ENCODE measurements around the gene ENPP1. TPM values are rescaled to one million over a fixed set of nuclear protein-coding genes. Genes with fewer than 3 reads are reported as not detected.

Gene ENPP1
- total and polyA plus RNA-seq, 2 donors (not counting 1 experiment from before 2014, with no cell fraction given) = 0.13 to 0.42 TPM

DNA sequence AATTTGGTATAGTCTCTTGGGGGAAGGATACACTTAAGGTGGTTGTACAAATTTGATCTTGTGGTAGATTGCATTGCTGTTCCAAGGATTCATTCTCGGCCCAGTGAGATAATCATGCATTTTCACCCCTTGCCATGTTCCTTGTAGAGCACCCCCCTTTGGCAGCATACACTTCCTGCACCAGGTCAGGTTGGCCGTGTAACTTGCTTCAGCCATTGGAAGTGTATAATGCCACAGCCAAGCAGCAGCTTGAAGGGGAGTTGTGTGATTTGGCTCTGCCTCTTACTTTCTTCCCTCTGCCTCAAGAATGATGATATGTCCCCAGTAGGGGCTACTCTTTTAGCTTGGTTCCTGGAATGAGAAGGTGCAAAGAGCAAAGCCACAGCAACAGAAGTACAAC lies 121.4 kb downstream of the ENPP1 start:
- Histone ChIP-seq H3K79me2 (ENCODE audit: control insufficient read depth, insufficient read depth, low read length) (no peaks in the 10 kb centered on the region), H3K27me3 (replicated peaks in 1 of 4; ENCODE audit: control extremely low read depth in 1 of 4, control insufficient read depth in 3 of 4, insufficient read depth in 4 of 4, low read length in 3 of 4) (no peaks in the 10 kb centered on the region), H4K20me1 (ENCODE audit: control insufficient read depth, insufficient read depth, low read length, poor library complexity, severe bottlenecking) (no peaks in the 10 kb centered on the region), H2AFZ (ENCODE audit: insufficient read depth, low read depth, low read length, poor library complexity, severe bottlenecking) (no peak overlapping the region), H3K9me3 (ENCODE audit: control extremely low read depth in 1 of 3, control insufficient read depth in 2 of 3, insufficient read depth in 1 of 3, low read length in 2 of 3) (no peaks in the 10 kb centered on the region), H3K4me3 (ENCODE audit: control extremely low read depth in 1 of 5, extremely low read depth in 1 of 5, insufficient read depth in 1 of 5, low read depth in 2 of 5, low read length in 4 of 5) (no peak overlapping the region), H3K36me3 (replicated peaks in 1 of 2; ENCODE audit: control extremely low read depth in 1 of 2, control insufficient read depth in 1 of 2, extremely low read depth in 1 of 2, insufficient read depth in 2 of 2, low read length in 1 of 2) (no peaks in the 10 kb centered on the region), H3K4me2 (replicated peaks; ENCODE audit: low read depth, low read length, poor library complexity, severe bottlenecking) (no peak overlapping the region), H3K9ac (ENCODE audit: low read length) (no peak overlapping the region), H3K27ac (ENCODE audit: low read length in 2 of 2) (no peak overlapping the region), H3K4me1 (ENCODE audit: control insufficient read depth in 2 of 2, insufficient read depth in 2 of 2, low read length in 2 of 2) (no peaks in the 10 kb centered on the region)
- TF ChIP-seq, protein P1, sequence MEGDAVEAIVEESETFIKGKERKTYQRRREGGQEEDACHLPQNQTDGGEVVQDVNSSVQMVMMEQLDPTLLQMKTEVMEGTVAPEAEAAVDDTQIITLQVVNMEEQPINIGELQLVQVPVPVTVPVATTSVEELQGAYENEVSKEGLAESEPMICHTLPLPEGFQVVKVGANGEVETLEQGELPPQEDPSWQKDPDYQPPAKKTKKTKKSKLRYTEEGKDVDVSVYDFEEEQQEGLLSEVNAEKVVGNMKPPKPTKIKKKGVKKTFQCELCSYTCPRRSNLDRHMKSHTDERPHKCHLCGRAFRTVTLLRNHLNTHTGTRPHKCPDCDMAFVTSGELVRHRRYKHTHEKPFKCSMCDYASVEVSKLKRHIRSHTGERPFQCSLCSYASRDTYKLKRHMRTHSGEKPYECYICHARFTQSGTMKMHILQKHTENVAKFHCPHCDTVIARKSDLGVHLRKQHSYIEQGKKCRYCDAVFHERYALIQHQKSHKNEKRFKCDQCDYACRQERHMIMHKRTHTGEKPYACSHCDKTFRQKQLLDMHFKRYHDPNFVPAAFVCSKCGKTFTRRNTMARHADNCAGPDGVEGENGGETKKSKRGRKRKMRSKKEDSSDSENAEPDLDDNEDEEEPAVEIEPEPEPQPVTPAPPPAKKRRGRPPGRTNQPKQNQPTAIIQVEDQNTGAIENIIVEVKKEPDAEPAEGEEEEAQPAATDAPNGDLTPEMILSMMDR (IDR thresholded peaks at IDR 0.05) = no peak
- no peak for TF ChIP-seq EZH2 (IDR thresholded peaks at IDR 0.05; ENCODE audit: borderline replicate concordance, insufficient read depth, low read depth, low read length, poor library complexity, severe bottlenecking)
- Mint-ChIP-seq H3K4me1 (no peaks in the 10 kb centered on the region), H3K27me3 (no peaks in the 10 kb centered on the region), H3K4me3 (no peak overlapping the region), H3K9me3 (ENCODE audit: insufficient read depth) (no peaks in the 10 kb centered on the region), H3K27ac (no peak overlapping the region)
- ChIA-PET CTCF (no interaction called here), POLR2A (no interaction called here)
- ATAC-seq (ENCODE audit: low read depth) = no peak
- no peak for DNase-seq
- intact Hi-C loops (cut with micrococcal nuclease) = no loop called here
- WGBS (ENCODE audit: insufficient coverage) = 67% methylated on average over 1 of the region's 2 CpGs

DNA sequence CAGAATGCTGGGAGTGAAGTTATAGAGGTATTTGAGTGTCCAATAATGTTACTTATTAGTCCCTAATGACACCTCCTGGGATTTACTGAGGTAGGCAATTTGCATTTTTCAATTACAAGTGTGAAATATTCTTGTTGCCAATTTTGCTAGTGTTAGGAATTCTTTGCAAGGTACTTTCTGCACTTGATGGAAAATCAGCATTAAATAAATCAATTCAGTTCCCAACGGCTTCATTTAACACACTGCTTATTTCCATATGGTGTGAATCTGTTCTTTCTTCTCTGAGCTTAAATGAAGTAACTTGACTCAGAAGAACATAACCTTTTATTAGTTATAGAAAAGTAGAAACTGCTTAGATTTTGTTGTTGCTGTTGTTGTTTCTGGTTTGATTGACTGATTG lies 122.2 kb downstream of the ENPP1 start:
- Mint-ChIP-seq H3K27me3 (no peaks in the 10 kb centered on the region), H3K9me3 (ENCODE audit: insufficient read depth) (no peaks in the 10 kb centered on the region), H3K27ac (no peak overlapping the region), H3K4me3 (no peak overlapping the region), H3K4me1 (no peaks in the 10 kb centered on the region)
- H3K4me3 ChIP-seq (ENCODE audit: control extremely low read depth in 1 of 5, extremely low read depth in 1 of 5, insufficient read depth in 1 of 5, low read depth in 2 of 5, low read length in 4 of 5) = no peak overlapping the region
- H4K20me1 ChIP-seq (ENCODE audit: control insufficient read depth, insufficient read depth, low read length, poor library complexity, severe bottlenecking) = no peaks in the 10 kb centered on the region
- H3K9ac ChIP-seq (ENCODE audit: low read length) = no peak overlapping the region
- ChIA-PET POLR2A (no interaction called here), CTCF (interaction anchor here (2.2 kb wide), 1 partner anchor 8 kb away, joined by 8 read pairs; no protein-coding TSS in a partner anchor)
- H3K79me2 ChIP-seq (ENCODE audit: control insufficient read depth, insufficient read depth, low read length) = no peaks in the 10 kb centered on the region
- no peak overlapping the region for H3K27ac ChIP-seq (ENCODE audit: low read length in 2 of 2)
- no peak overlapping the region for H3K4me2 ChIP-seq (replicated peaks; ENCODE audit: low read depth, low read length, poor library complexity, severe bottlenecking)
- intact Hi-C loops (cut with micrococcal nuclease) = no loop called here
- no peaks in the 10 kb centered on the region for H3K36me3 ChIP-seq (replicated peaks in 1 of 2; ENCODE audit: control extremely low read depth in 1 of 2, control insufficient read depth in 1 of 2, extremely low read depth in 1 of 2, insufficient read depth in 2 of 2, low read length in 1 of 2)
- TF ChIP-seq, protein P1 (IDR thresholded peaks at IDR 0.05) = no peak
- no peak for TF ChIP-seq EZH2 (IDR thresholded peaks at IDR 0.05; ENCODE audit: borderline replicate concordance, insufficient read depth, low read depth, low read length, poor library complexity, severe bottlenecking)
- no peaks in the 10 kb centered on the region for H3K4me1 ChIP-seq (ENCODE audit: control insufficient read depth in 2 of 2, insufficient read depth in 2 of 2, low read length in 2 of 2)
- ATAC-seq (ENCODE audit: low read depth) (no peak), DNase-seq (no peak)
- no peaks in the 10 kb centered on the region for H3K9me3 ChIP-seq (ENCODE audit: control extremely low read depth in 1 of 3, control insufficient read depth in 2 of 3, insufficient read depth in 1 of 3, low read length in 2 of 3)
- H3K27me3 ChIP-seq (replicated peaks in 1 of 4; ENCODE audit: control extremely low read depth in 1 of 4, control insufficient read depth in 3 of 4, insufficient read depth in 4 of 4, low read length in 3 of 4) = no peaks in the 10 kb centered on the region
- no peak overlapping the region for H2AFZ ChIP-seq (ENCODE audit: insufficient read depth, low read depth, low read length, poor library complexity, severe bottlenecking)
- no CpG with 5 or more reads among the region's 1 CpG for whole genome bisulfite sequencing (ENCODE audit: insufficient coverage)
